ENCODE results near the gene CHD6.

Gene CHD6

DNA sequence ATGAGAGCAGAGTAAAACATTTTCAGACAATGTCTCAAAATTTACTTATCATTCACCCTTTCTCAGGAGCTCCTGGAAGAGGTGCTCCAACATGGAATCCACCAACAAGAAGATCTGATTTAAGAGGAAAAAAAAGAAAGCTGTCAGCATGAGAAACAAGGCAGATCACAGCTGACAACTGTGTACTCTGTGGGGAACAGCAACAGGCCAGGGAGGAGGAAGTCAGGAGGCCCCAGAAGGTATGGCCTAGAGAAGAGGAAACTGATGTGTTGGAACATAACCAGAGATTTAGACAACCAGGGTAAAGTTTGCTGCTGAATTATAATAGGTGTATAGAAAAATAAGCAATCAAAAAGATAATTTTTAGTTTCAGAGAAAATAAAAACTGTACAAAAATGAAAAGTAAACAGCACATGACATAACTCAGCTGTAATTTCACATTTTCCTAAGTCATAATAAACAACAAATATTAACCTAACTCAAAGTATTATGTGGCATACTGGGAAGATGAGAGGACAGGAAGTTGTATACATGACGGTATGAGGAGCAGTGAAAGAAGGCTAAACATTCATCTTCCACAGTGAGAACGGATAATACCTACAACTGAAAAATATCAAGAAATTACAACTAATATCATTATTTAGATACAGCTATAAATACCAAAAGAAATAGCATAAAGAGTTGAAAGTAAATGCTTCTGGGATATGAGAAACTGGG lies 138.0 kb downstream of the CHD6 start:
- peaks cover 19% of the 10 kb centered on the region for H3K4me1 ChIP-seq (ENCODE audit: insufficient read depth, low read length, severe bottlenecking)
- no peaks in the 10 kb centered on the region for H3K9me3 ChIP-seq (ENCODE audit: low read length)
- H3K79me2 ChIP-seq (ENCODE audit: insufficient read depth, low read length): no peaks in the 10 kb centered on the region
- H3K36me3 ChIP-seq (ENCODE audit: insufficient read depth, low read length): peaks cover 30% of the 10 kb centered on the region
- TF ChIP-seq, protein P1, sequence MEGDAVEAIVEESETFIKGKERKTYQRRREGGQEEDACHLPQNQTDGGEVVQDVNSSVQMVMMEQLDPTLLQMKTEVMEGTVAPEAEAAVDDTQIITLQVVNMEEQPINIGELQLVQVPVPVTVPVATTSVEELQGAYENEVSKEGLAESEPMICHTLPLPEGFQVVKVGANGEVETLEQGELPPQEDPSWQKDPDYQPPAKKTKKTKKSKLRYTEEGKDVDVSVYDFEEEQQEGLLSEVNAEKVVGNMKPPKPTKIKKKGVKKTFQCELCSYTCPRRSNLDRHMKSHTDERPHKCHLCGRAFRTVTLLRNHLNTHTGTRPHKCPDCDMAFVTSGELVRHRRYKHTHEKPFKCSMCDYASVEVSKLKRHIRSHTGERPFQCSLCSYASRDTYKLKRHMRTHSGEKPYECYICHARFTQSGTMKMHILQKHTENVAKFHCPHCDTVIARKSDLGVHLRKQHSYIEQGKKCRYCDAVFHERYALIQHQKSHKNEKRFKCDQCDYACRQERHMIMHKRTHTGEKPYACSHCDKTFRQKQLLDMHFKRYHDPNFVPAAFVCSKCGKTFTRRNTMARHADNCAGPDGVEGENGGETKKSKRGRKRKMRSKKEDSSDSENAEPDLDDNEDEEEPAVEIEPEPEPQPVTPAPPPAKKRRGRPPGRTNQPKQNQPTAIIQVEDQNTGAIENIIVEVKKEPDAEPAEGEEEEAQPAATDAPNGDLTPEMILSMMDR (IDR thresholded peaks at IDR 0.05; ENCODE audit: low read length): no peak
- TF ChIP-seq EZH2 (IDR thresholded peaks at IDR 0.05; ENCODE audit: borderline replicate concordance, low read length): no peak
- H4K20me1 ChIP-seq (ENCODE audit: insufficient read depth, low read length): no peaks in the 10 kb centered on the region
- H3K9me2 ChIP-seq (ENCODE audit: low read depth, low read length): no peaks in the 10 kb centered on the region
- H2AFZ ChIP-seq (ENCODE audit: low read length): no peak overlapping the region
- H3K9ac ChIP-seq (ENCODE audit: low read length): no peak overlapping the region
- peak overlapping the region; percentile 28 for H3K27ac ChIP-seq (ENCODE audit: low read depth, low read length, poor library complexity, severe bottlenecking)
- H3K4me2 ChIP-seq (ENCODE audit: low read length): no peak overlapping the region; the same call in 1 of the 2 replicates
- H3F3A ChIP-seq (ENCODE audit: insufficient read depth, low read length): no peaks in the 10 kb centered on the region
- H3K27me3 ChIP-seq (ENCODE audit: insufficient read depth, low read length): no peaks in the 10 kb centered on the region
- H3K4me3 ChIP-seq (ENCODE audit: low read depth, low read length, poor library complexity, severe bottlenecking): no peak overlapping the region

DNA sequence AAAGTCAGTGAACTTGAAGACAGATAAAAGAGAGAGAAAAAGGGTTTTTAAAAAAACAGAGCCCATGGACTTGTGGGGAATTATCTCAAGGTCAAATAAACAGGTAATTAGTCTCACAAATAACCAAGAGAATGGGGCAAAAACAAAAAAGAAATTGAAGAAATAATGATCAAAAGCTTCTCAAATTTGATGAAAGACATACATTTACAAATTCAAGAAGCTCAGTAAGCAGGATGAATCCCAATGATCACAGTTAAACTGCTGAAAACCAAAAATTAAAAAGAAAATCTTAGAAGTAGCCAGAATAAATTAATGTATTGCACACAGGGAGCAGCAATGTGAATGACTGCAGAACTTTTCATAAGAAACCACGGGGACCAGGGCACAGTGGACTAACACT lies 139.1 kb downstream of the CHD6 start:
- Histone ChIP-seq H3K9me2 (ENCODE audit: low read depth, low read length) (no peaks in the 10 kb centered on the region), H3K9ac (ENCODE audit: low read length) (no peak overlapping the region), H2AFZ (ENCODE audit: low read length) (no peak overlapping the region), H3K9me3 (ENCODE audit: low read length) (no peaks in the 10 kb centered on the region), H3F3A (ENCODE audit: insufficient read depth, low read length) (no peaks in the 10 kb centered on the region), H3K4me3 (ENCODE audit: low read depth, low read length, poor library complexity, severe bottlenecking) (no peak overlapping the region), H3K27me3 (ENCODE audit: insufficient read depth, low read length) (no peaks in the 10 kb centered on the region), H3K36me3 (ENCODE audit: insufficient read depth, low read length) (peaks cover 21% of the 10 kb centered on the region), H3K4me2 (ENCODE audit: low read length) (no peak overlapping the region), H4K20me1 (ENCODE audit: insufficient read depth, low read length) (no peaks in the 10 kb centered on the region), H3K79me2 (ENCODE audit: insufficient read depth, low read length) (no peaks in the 10 kb centered on the region), H3K27ac (ENCODE audit: low read depth, low read length, poor library complexity, severe bottlenecking) (no peak overlapping the region), H3K4me1 (ENCODE audit: insufficient read depth, low read length, severe bottlenecking) (peaks cover 19% of the 10 kb centered on the region)
- TF ChIP-seq, protein P1 (IDR thresholded peaks at IDR 0.05; ENCODE audit: low read length): no peak
- no peak for TF ChIP-seq EZH2 (IDR thresholded peaks at IDR 0.05; ENCODE audit: borderline replicate concordance, low read length)

DNA sequence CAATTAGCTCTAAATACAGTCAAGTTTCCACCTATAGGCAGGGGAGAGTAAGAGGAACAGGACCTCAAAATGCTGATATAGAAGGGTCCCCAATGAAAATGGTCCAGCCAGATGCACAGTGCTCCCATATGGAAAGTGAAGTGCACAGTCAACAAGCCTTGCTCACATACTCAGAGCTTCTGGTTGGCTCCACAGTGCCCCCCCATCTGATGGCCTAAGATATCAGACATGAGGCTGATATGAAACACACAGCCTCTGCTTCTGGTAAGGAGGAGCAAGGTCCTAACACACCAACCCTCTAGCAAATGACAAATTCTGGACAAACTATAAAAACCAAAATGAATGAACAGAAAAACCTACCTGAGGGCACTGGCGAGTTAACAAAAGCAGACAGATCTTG lies 140.2 kb downstream of the CHD6 start:
- Histone ChIP-seq H3K9me2 (ENCODE audit: low read depth, low read length) (no peaks in the 10 kb centered on the region), H2AFZ (ENCODE audit: low read length) (no peak overlapping the region), H3K4me3 (ENCODE audit: low read depth, low read length, poor library complexity, severe bottlenecking) (no peak overlapping the region), H4K20me1 (ENCODE audit: insufficient read depth, low read length) (no peaks in the 10 kb centered on the region), H3K36me3 (ENCODE audit: insufficient read depth, low read length) (peaks cover 12% of the 10 kb centered on the region), H3F3A (ENCODE audit: insufficient read depth, low read length) (no peaks in the 10 kb centered on the region), H3K4me1 (ENCODE audit: insufficient read depth, low read length, severe bottlenecking) (peaks cover 19% of the 10 kb centered on the region), H3K79me2 (ENCODE audit: insufficient read depth, low read length) (no peaks in the 10 kb centered on the region), H3K9me3 (ENCODE audit: low read length) (no peaks in the 10 kb centered on the region), H3K9ac (ENCODE audit: low read length) (no peak overlapping the region), H3K4me2 (ENCODE audit: low read length) (no peak overlapping the region), H3K27me3 (ENCODE audit: insufficient read depth, low read length) (no peaks in the 10 kb centered on the region), H3K27ac (ENCODE audit: low read depth, low read length, poor library complexity, severe bottlenecking) (no peak overlapping the region)
- TF ChIP-seq EZH2 (IDR thresholded peaks at IDR 0.05; ENCODE audit: borderline replicate concordance, low read length): no peak
- TF ChIP-seq, protein P1 (IDR thresholded peaks at IDR 0.05; ENCODE audit: low read length): no peak

Data from OCI-LY1 (cell line).